GM12878 (cell line): ENCODE data around the gene MR1. TPM values are rescaled to one million over a fixed set of nuclear protein-coding genes. Genes with fewer than 3 reads are reported as not detected.

ENCODE experiments used
- ATF3 ChIP-seq: IDR thresholded peaks from 2 replicates; pipeline ENCODE4 v1.6.1; 2011; ENCODE audit warnings: low read depth, mild to moderate bottlenecking, low read length, moderate library complexity, borderline replicate concordance; ENCODE audit errors: extremely low read depth
- ATF7 ChIP-seq: fragments of 450-650 bp; IDR thresholded peaks from 2 replicates; pipeline ENCODE4 v1.6.1; 2016; ENCODE audit warnings: low read depth, mild to moderate bottlenecking
- BACH1 ChIP-seq: fragments of 450-650 bp; IDR thresholded peaks from 2 replicates; pipeline ENCODE4 v1.6.1; 2017; ENCODE audit warnings: mild to moderate bottlenecking, borderline replicate concordance
- CHD2 ChIP-seq: IDR thresholded peaks from 2 replicates; pipeline ENCODE4 v1.6.1; 2011; ENCODE audit warnings: low read depth, low read length, improper control_type of control experiment, borderline replicate concordance
- CTCF ChIP-seq, 3 experiments: IDR thresholded peaks in 2 of 3; conservative IDR thresholded peaks in 1 of 3; 2 replicates each; pipeline ENCODE4 v1.5.1; 2011; ENCODE audit warnings: low read depth in 3 of 3, low read length in 3 of 3, mild to moderate bottlenecking in 3 of 3, control low read depth in 2 of 3, moderate library complexity in 2 of 3, inconsistent platforms in 1 of 3, mixed read lengths in 1 of 3; ENCODE audit not compliant: control insufficient read depth in 2 of 3, insufficient read depth in 1 of 3; ENCODE audit errors: extremely low read depth in 1 of 3
- E2F8 ChIP-seq: fragments of 450-650 bp; IDR thresholded peaks from 2 replicates; pipeline ENCODE4 v1.6.1; 2018; ENCODE audit warnings: mild to moderate bottlenecking, low read depth, moderate library complexity; ENCODE audit not compliant: partially characterized antibody
- E4F1 ChIP-seq: fragments of 450-650 bp; IDR thresholded peaks from 2 replicates; pipeline ENCODE4 v1.6.1; 2018; ENCODE audit warnings: borderline replicate concordance, mild to moderate bottlenecking; ENCODE audit not compliant: partially characterized antibody
- ETV6 ChIP-seq, 2 experiments: fragments of 450-650 bp in 1 of 2; IDR thresholded peaks in 1 of 2; conservative IDR thresholded peaks in 1 of 2; 2 replicates each; pipeline ENCODE4 v1.6.1; 2014; ENCODE audit warnings: antibody characterized with exemption in 1 of 2, borderline replicate concordance in 1 of 2, low read depth in 1 of 2, mild to moderate bottlenecking in 1 of 2, moderate library complexity in 1 of 2
- GABPA ChIP-seq: IDR thresholded peaks from 2 replicates; pipeline ENCODE4 v1.6.1; 2014; ENCODE audit warnings: antibody characterized with exemption, low read depth, mild to moderate bottlenecking, inconsistent platforms
- JUND ChIP-seq: IDR thresholded peaks from 2 replicates; pipeline ENCODE4 v1.6.1; 2012; ENCODE audit warnings: low read depth, mild to moderate bottlenecking, low read length, improper control_type of control experiment, moderate library complexity
- MYC ChIP-seq: IDR thresholded peaks from 2 replicates; pipeline ENCODE4 v1.6.1; 2011; ENCODE audit warnings: mild to moderate bottlenecking, low read length, moderate library complexity, inconsistent platforms; ENCODE audit not compliant: insufficient read depth, insufficient replicate concordance, insufficient read length, severe bottlenecking
- NR2C1 ChIP-seq: fragments of 450-650 bp; IDR thresholded peaks from 2 replicates; pipeline ENCODE4 v1.6.1; 2017; ENCODE audit warnings: antibody characterized with exemption, mild to moderate bottlenecking, moderate library complexity
- PAX5 ChIP-seq: IDR thresholded peaks from 2 replicates; pipeline ENCODE4 v1.6.1; 2011; ENCODE audit warnings: low read depth, low read length, borderline replicate concordance
- POLR2AphosphoS5 ChIP-seq: IDR thresholded peaks from 2 replicates; pipeline ENCODE4 v1.6.1; 2011; ENCODE audit warnings: mild to moderate bottlenecking, low read length, inconsistent platforms
- RELA ChIP-seq: fragments of 450-650 bp; IDR thresholded peaks from 2 replicates; pipeline ENCODE4 v1.8.0; 2014; ENCODE audit warnings: borderline replicate concordance; ENCODE audit not compliant: partially characterized antibody
- SREBF1 ChIP-seq: IDR thresholded peaks from 2 replicates; pipeline ENCODE4 v1.6.1; 2012; ENCODE audit warnings: mild to moderate bottlenecking, low read length
- STAT1 ChIP-seq: fragments of 450-650 bp; conservative IDR thresholded peaks from 2 replicates; pipeline ENCODE4 v1.6.1; 2014; ENCODE audit warnings: antibody characterized with exemption, mild to moderate bottlenecking
- SUPT20H ChIP-seq: IDR thresholded peaks from 2 replicates; pipeline ENCODE4 v1.6.1; 2011; ENCODE audit warnings: low read depth, mild to moderate bottlenecking, low read length, moderate library complexity, borderline replicate concordance; ENCODE audit not compliant: control insufficient read depth
- TBL1XR1 ChIP-seq: IDR thresholded peaks from 2 replicates; pipeline ENCODE4 v1.6.1; 2012; ENCODE audit warnings: low read depth, low read length, improper control_type of control experiment
- ZSCAN29 ChIP-seq: fragments of 450-650 bp; IDR thresholded peaks from 2 replicates; pipeline ENCODE4 v1.6.1; 2017; ENCODE audit warnings: mild to moderate bottlenecking, moderate library complexity
- polyA plus RNA-seq, 11 experiments: library from polyadenylated mRNA; depleted of rRNA in 4 of 11; unstranded in 6 of 11; stranded (reverse) in 5 of 11; fragments of >200 nt; fragmentation: Nextera tagmentation in 4 of 11; fragmentation: Illumina TruSeq in 1 of 11; extraction: Ambion mirVana in 4 of 11; extraction: Trizol in 1 of 11; gene quantifications; 1 replicate in 1 of 11; 2 replicates in 10 of 11; pipeline versions ENCODE4 v1.2.1 to v1.2.3, GENCODE V29; 2011 to 2016; ENCODE audit warnings: inconsistent platforms in 2 of 11, missing spikeins in 2 of 11, low read depth in 1 of 11
- total RNA-seq, 4 experiments: library from RNA; depleted of rRNA in 3 of 4; stranded (reverse); fragments of >200 nt in 3 of 4; fragmentation: Illumina TruSeq in 1 of 4; extraction: Trizol in 1 of 4; gene quantifications; 2 replicates each; pipeline versions ENCODE4 v1.2.1 to v1.2.3, GENCODE V29; 2013 to 2021

The MR1 gene
- total and polyA plus RNA-seq, 10 of the 15 experiments (the other 5 are each of a cell fraction or from before 2014, with no cell fraction given), result 24.7 to 65.9 (median 30.9) TPM

DNA sequence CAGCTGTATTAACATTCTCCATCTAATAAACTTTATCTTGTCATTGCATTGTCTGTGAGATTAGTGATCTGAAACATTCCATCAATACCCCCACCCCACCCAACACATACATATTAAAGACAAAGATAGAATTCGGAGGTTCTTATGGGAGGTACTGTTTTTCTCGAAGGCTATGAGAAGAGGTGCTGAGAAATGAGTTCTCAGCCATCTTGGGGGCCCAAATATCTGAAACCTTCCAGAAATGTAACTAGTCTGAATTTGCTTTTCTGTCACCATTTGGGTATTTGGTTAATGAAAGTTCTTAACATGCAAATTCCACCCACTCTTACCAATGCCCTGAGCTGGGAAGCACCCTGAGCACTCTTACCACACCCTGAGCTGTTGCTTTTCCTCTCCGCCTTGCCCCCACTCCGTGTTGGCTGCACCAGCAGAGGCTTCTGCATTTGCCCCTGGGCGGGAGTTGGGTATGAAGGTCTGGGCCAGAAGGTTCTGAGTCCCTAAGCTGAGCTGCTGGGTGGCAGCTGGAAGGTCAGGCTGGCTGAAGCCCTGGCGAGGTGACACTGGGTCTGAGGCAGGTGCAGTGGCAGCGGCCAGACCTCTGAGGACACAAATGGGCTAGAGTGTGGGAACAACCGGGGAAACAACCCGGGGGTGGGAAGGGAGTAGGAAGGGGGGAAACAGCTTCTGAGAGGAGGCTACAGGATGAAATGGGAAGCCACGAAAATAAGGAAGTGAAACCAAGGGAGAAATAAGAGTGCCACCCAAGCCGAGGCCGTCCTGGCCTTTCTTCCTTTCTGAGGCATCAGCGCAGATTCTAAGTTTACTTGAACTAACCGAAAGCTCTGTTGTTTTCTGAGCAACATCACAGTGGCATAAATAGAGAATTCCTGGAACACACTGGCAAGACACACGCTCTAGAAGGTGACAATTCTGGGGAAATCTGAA lies 28.4 kb downstream of the MR1 start (continued):
- TF ChIP-seq CHD2 (no peak; the same call in 1 of the 2 replicates), E2F8 (no peak), ATF7 (0 out of 2 replicates have a peak, but pooled peaks have one; percentile 47), ETV6 (conservative IDR thresholded peaks at IDR 0.05 in 1 of 2, IDR thresholded peaks at IDR 0.05 in 1 of 2; ENCODE audit: borderline replicate concordance in 1 of 2, low read depth in 1 of 2) (no peak; a peak in 1 of 4 replicates), MYC (no peak), SUPT20H (no peak), CTCF (IDR thresholded peaks at IDR 0.05 in 2 of 3, conservative IDR thresholded peaks at IDR 0.05 in 1 of 3; ENCODE audit: control insufficient read depth in 2 of 3, extremely low read depth in 1 of 3, insufficient read depth in 1 of 3, low read depth in 3 of 3, low read length in 3 of 3) (no peak), JUND (no peak), POLR2AphosphoS5 (peak; percentile 79), ATF3 (no peak), NR2C1 (no peak), BACH1 (peak; percentile 64; the same call in 1 of the 2 replicates), TBL1XR1 (peak; percentile 47), ZSCAN29 (no peak), PAX5 (no peak), STAT1 (no peak), GABPA (no peak), E4F1 (no peak), SREBF1 (no peak), RELA (peak; percentile 52)
